IMR-90 (cell line): Measurements from ENCODE around the gene ZNF335. TPM values are rescaled to one million over a fixed set of nuclear protein-coding genes. Genes with fewer than 3 reads are reported as not detected.
A peak's percentile ranks its signal among the peaks of the same experiment; 100 is the strongest.

Experiments used
- ATAC-seq: fragments of 200-7000 bp; cut with Tn5 transposase; 2 replicates; pipeline ENCODE4 v1.9.1; 2020; ENCODE audit warnings: low read depth, mild to moderate bottlenecking, moderate library complexity
- BruUV-seq: library from RNA; stranded (reverse); fragments of 400-500 nt; replicated peaks from 2 replicates; lab custom pipeline; 2021; lab: Mats Ljungman, UMichigan
- CTCF ChIA-PET: fragments of 300-600 bp; formaldehyde crosslinking; extraction: SDS; loops from one replicate; lab custom pipeline; 2021; ENCODE audit warnings: antibody characterized with exemption; lab: Yijun Ruan, JAX
- POLR2A ChIA-PET: fragments of 300-600 bp; sonication (Branson Sonifier 250); formaldehyde crosslinking; loops from one replicate; lab custom pipeline; 2022; ENCODE audit warnings: antibody characterized with exemption; ENCODE audit not compliant: unreplicated experiment; lab: Charles Lee
- DNase-seq: peaks from one replicate; pipeline ENCODE4 v3.0.0; 2013
- H2AFZ ChIP-seq: replicated peaks from 2 replicates; pipeline ENCODE3; 2013; ENCODE audit warnings: low read length, mild to moderate bottlenecking; ENCODE audit not compliant: poor library complexity
- H2AK5ac ChIP-seq: 2 replicates; pipeline ENCODE4 v1.6.1; 2013; ENCODE audit warnings: low read depth, low read length, inconsistent platforms
- H2AK9ac ChIP-seq: replicated peaks from 2 replicates; pipeline ENCODE3; 2013; ENCODE audit warnings: mild to moderate bottlenecking, low read depth, low read length, moderate library complexity; ENCODE audit not compliant: poor library complexity
- H2BK120ac ChIP-seq: 2 replicates; pipeline ENCODE4 v1.6.1; 2013; ENCODE audit warnings: low read depth, low read length, inconsistent platforms
- H2BK15ac ChIP-seq: 3 replicates; pipeline ENCODE4 v1.6.1; 2013; ENCODE audit warnings: low read depth, low read length, inconsistent platforms
- H2BK20ac ChIP-seq: 2 replicates; pipeline ENCODE4 v1.6.1; 2013; ENCODE audit warnings: low read depth, mild to moderate bottlenecking, inconsistent platforms, low read length, moderate library complexity
- H2BK5ac ChIP-seq: 2 replicates; pipeline ENCODE4 v1.6.1; 2013; ENCODE audit warnings: mild to moderate bottlenecking, low read depth, low read length, inconsistent platforms; ENCODE audit not compliant: poor library complexity, severe bottlenecking
- H3K14ac ChIP-seq: replicated peaks from 2 replicates; pipeline ENCODE4 v1.6.1; 2013; ENCODE audit warnings: low read depth, low read length, inconsistent platforms
- H3K18ac ChIP-seq: 2 replicates; pipeline ENCODE4 v1.6.1; 2013; ENCODE audit warnings: low read depth, low read length, control low read depth
- H3K23ac ChIP-seq: 2 replicates; pipeline ENCODE4 v1.6.1; 2013; ENCODE audit warnings: low read depth, low read length, inconsistent platforms
- H3K27ac ChIP-seq: 2 replicates; pipeline ENCODE4 v1.5.1; 2013; ENCODE audit warnings: mild to moderate bottlenecking, control low read depth, low read length; ENCODE audit not compliant: insufficient read depth
- H3K27me3 ChIP-seq: 2 replicates; pipeline ENCODE4 v1.6.1; 2013; ENCODE audit warnings: low read length; ENCODE audit not compliant: control insufficient read depth, insufficient read depth
- H3K36me3 ChIP-seq: 2 replicates; pipeline ENCODE4 v1.6.1; 2013; ENCODE audit warnings: low read length, mixed read lengths; ENCODE audit not compliant: control insufficient read depth, insufficient read depth
- H3K4ac ChIP-seq: 2 replicates; pipeline ENCODE4 v1.6.1; 2013; ENCODE audit warnings: low read depth, low read length, inconsistent platforms
- H3K4me1 ChIP-seq: 2 replicates; pipeline ENCODE4 v1.6.1; 2013; ENCODE audit warnings: low read length, mixed read lengths; ENCODE audit not compliant: control insufficient read depth, insufficient read depth
- H3K4me2 ChIP-seq: 2 replicates; pipeline ENCODE4 v1.6.1; 2013; ENCODE audit warnings: low read depth, mild to moderate bottlenecking, control low read depth, low read length, moderate library complexity
- H3K4me3 ChIP-seq: 2 replicates; pipeline ENCODE4 v1.5.1; 2013; ENCODE audit warnings: low read depth, mild to moderate bottlenecking, control low read depth, low read length, moderate library complexity; ENCODE audit not compliant: insufficient read depth
- H3K56ac ChIP-seq: 2 replicates; pipeline ENCODE4 v1.6.1; 2013; ENCODE audit warnings: low read length, inconsistent platforms; ENCODE audit not compliant: insufficient read depth; ENCODE audit errors: extremely low read depth
- H3K79me1 ChIP-seq, 2 experiments: 2 replicates each; pipeline ENCODE4 v1.6.1; 2013; ENCODE audit warnings: low read length in 2 of 2, inconsistent platforms in 1 of 2, low read depth in 1 of 2
- H3K9ac ChIP-seq: 2 replicates; pipeline ENCODE4 v1.6.1; 2013; ENCODE audit warnings: low read depth, low read length, control low read depth
- H3K9me1 ChIP-seq: 2 replicates; pipeline ENCODE4 v1.6.1; 2013; ENCODE audit warnings: low read length, inconsistent platforms; ENCODE audit not compliant: insufficient read depth
- H3K9me3 ChIP-seq: 2 replicates; pipeline ENCODE4 v1.6.1; 2013; ENCODE audit warnings: low read length; ENCODE audit not compliant: control insufficient read depth, insufficient read depth
- H4K20me1 ChIP-seq: 2 replicates; pipeline ENCODE4 v1.6.1; 2013; ENCODE audit warnings: low read length, inconsistent platforms; ENCODE audit not compliant: insufficient read depth
- H4K5ac ChIP-seq: 2 replicates; pipeline ENCODE4 v1.6.1; 2013; ENCODE audit warnings: mild to moderate bottlenecking, low read depth, low read length, control low read depth
- H4K8ac ChIP-seq, 2 experiments: 2 replicates each; pipeline ENCODE4 v1.6.1; 2013; ENCODE audit warnings: low read depth in 2 of 2, low read length in 2 of 2, control low read depth in 1 of 2, inconsistent platforms in 1 of 2
- H4K91ac ChIP-seq: 2 replicates; pipeline ENCODE4 v1.6.1; 2013; ENCODE audit warnings: low read depth, low read length, inconsistent platforms; ENCODE audit not compliant: insufficient read depth
- CEBPB ChIP-seq: IDR thresholded peaks from 2 replicates; pipeline ENCODE4 v1.6.1; 2012; ENCODE audit warnings: low read depth, low read length, improper control_type of control experiment
- MAZ ChIP-seq: IDR thresholded peaks from 2 replicates; pipeline ENCODE4 v1.6.1; 2012; ENCODE audit warnings: low read depth, mild to moderate bottlenecking, low read length, improper control_type of control experiment, moderate library complexity, borderline replicate concordance
- MXI1 ChIP-seq: IDR thresholded peaks from 2 replicates; pipeline ENCODE4 v1.6.1; 2012; ENCODE audit warnings: low read depth, mild to moderate bottlenecking, low read length, moderate library complexity, borderline replicate concordance
- NFE2L2 ChIP-seq: fragments of 150-350 bp; IDR thresholded peaks from 2 replicates; pipeline ENCODE4 v1.6.1; 2016; ENCODE audit warnings: low read depth, mild to moderate bottlenecking, low read length
- RCOR1 ChIP-seq: IDR thresholded peaks from 2 replicates; pipeline ENCODE4 v1.6.1; 2012; ENCODE audit warnings: mild to moderate bottlenecking, low read length, improper control_type of control experiment; ENCODE audit not compliant: insufficient replicate concordance
- RFX5 ChIP-seq: IDR thresholded peaks from 2 replicates; pipeline ENCODE4 v1.8.0; 2012; ENCODE audit warnings: low read depth, mild to moderate bottlenecking, low read length, moderate library complexity
- WGBS, 2 experiments: methylation state at CpG; one replicate each; pipeline versions ENCODE4 v1.1.5 to v1.1.7; 2013; ENCODE audit warnings: missing lambda C conversion rate in 2 of 2; ENCODE audit not compliant: insufficient read length in 1 of 2; ENCODE audit errors: extremely low coverage in 2 of 2; 5-methylcytosine and 5-hydroxymethylcytosine counted together
- dilution Hi-C: fragments of 300-500 bp; cut with HindIII; formaldehyde crosslinking; loops from one replicate; pipeline ENCODE4 v1.14.3; 2018; ENCODE audit warnings: low sequenced_read_pairs; ENCODE audit not compliant: unreplicated experiment
- in situ Hi-C: fragments of 300-500 bp; cut with MboI; formaldehyde crosslinking; loops from 3 replicates; pipeline ENCODE4 v1.14.3; 2019; ENCODE audit warnings: low sequenced_read_pairs, inconsistent platforms, mixed read lengths
- intact Hi-C: fragments of 100-400 bp; cut with micrococcal nuclease; formaldehyde crosslinking; loops from 2 replicates; pipeline ENCODE4 v1.10.0; 2022
- polyA plus RNA-seq, 3 experiments: library from polyadenylated mRNA; depleted of rRNA; stranded (reverse); fragments of >200 nt; gene quantifications; 2 replicates each; pipeline ENCODE4 v1.2.3, GENCODE V29; 2012; ENCODE audit warnings: low replicate concordance in 1 of 3
- total RNA-seq: library from RNA; depleted of rRNA; stranded (reverse); fragments of >200 nt; gene quantifications from 2 replicates; pipeline ENCODE4 v1.2.3, GENCODE V29; 2012

The ZNF335 gene
- total and polyA plus RNA-seq, 2 of the 4 experiments (the other 2 are of a cell fraction) = 11.8 to 17.8 TPM

- peak overlapping the region; percentile 88 for H3K4me2 ChIP-seq
- peaks cover 20% of the 10 kb centered on the region for H3K9me1 ChIP-seq
- 0 out of 2 replicates have a peak overlapping the region, but pooled peaks have one; percentile 38 for H2BK20ac ChIP-seq
- H3K14ac ChIP-seq = peak overlapping the region; percentile 89
- ChIA-PET CTCF (interaction anchor here (1.3 kb wide), 1 partner anchor 21 kb away, joined by 8 read pairs; no protein-coding TSS in a partner anchor), POLR2A (no interaction called here)
- H3K9me3 ChIP-seq = no peaks in the 10 kb centered on the region
- H3K36me3 ChIP-seq = peaks cover 23% of the 10 kb centered on the region; the same call in 1 of the 2 replicates
- DNase-seq (peak; percentile 100), ATAC-seq (peak; percentile 93)
- peak overlapping the region; percentile 69 for H2BK5ac ChIP-seq
- 11 to 100% methylated on average over 1 to 8 of the region's 43 CpGs for WGBS, 2 experiments
- no peak overlapping the region for H3K56ac ChIP-seq
- H4K91ac ChIP-seq = peak overlapping the region; percentile 43; the same call in 1 of the 2 replicates
- peaks cover 5 to 26% of the 10 kb centered on the region in 2 experiments; a peak in 3 of 4 replicates for H3K79me1 ChIP-seq
- peak overlapping the region; percentile 39; the same call in 1 of the 2 replicates for H3K18ac ChIP-seq
- H2AFZ ChIP-seq = peak overlapping the region; percentile 87
- in situ Hi-C loops (loop anchor here (25.0 kb wide), 1 partner anchor 574 kb away; the partner anchor contains the start of gene SDC4), dilution Hi-C loops (no loop called here), intact Hi-C loops (loop anchor here (1.0 kb wide), 1 partner anchor 24 kb away; no protein-coding TSS in a partner anchor)
- BruUV-seq = no TSS peak
- H2BK15ac ChIP-seq = no peak overlapping the region
- peak overlapping the region; percentile 89 for H2AK9ac ChIP-seq
- H3K23ac ChIP-seq = peak overlapping the region; percentile 68; the same call in 1 of the 2 replicates
- H2BK120ac ChIP-seq = no peak overlapping the region; the same call in 1 of the 2 replicates
- peak overlapping the region; percentile 58 for H3K9ac ChIP-seq
- TF ChIP-seq NFE2L2 (peak; percentile 23; the same call in 1 of the 2 replicates), MAZ (peak; percentile 51; the same call in 1 of the 2 replicates), MXI1 (peak; percentile 64; the same call in 1 of the 2 replicates), RCOR1 (no peak), RFX5 (no peak), CEBPB (peak; percentile 97)
- H3K27me3 ChIP-seq = no peaks in the 10 kb centered on the region
- H4K8ac ChIP-seq = peak overlapping the region; percentile 65 to 85; a peak in 3 of 4 replicates
- H3K4me3 ChIP-seq = peak overlapping the region; percentile 43
- peak overlapping the region; percentile 69 for H3K27ac ChIP-seq
- peak overlapping the region; percentile 81 for H2AK5ac ChIP-seq
- peak overlapping the region; percentile 82 for H3K4ac ChIP-seq
- H4K5ac ChIP-seq = peak overlapping the region; percentile 42
- no peaks in the 10 kb centered on the region; the same call in 1 of the 2 replicates for H4K20me1 ChIP-seq
- peaks cover 16% of the 10 kb centered on the region for H3K4me1 ChIP-seq
Observed at GRCh38 chr20:45910670-45911485, 61.1 kb downstream of the ZNF335 start.
